OCI-LY1 (cell line): ENCODE data around the gene MCUB.

Source experiments
- H2AFZ ChIP-seq: fragments of 200-600 bp; sonication (generic), shearing (Covaris generic); 2 replicates; pipeline ENCODE4 v1.6.0; 2014; ENCODE audit warnings: antibody characterized with exemption, mild to moderate bottlenecking, low read length
- H3F3A ChIP-seq: fragments of 200-600 bp; sonication (generic), shearing (Covaris generic); 2 replicates; pipeline ENCODE4 v1.6.0; 2014; ENCODE audit warnings: mild to moderate bottlenecking, antibody characterized with exemption, low read length, moderate library complexity; ENCODE audit not compliant: insufficient read depth
- H3K27ac ChIP-seq: fragments of 200-600 bp; sonication (generic); 2 replicates; pipeline ENCODE4 v1.5.1; 2014; ENCODE audit warnings: low read length, mixed run types, mild to moderate bottlenecking, low read depth; ENCODE audit not compliant: poor library complexity, severe bottlenecking
- H3K27me3 ChIP-seq: fragments of 200-600 bp; sonication (generic); 2 replicates; pipeline ENCODE4 v1.6.0; 2014; ENCODE audit warnings: antibody characterized with exemption, mild to moderate bottlenecking, low read length, moderate library complexity; ENCODE audit not compliant: insufficient read depth
- H3K36me3 ChIP-seq: fragments of 200-600 bp; sonication (generic); 2 replicates; pipeline ENCODE4 v1.6.1; 2014; ENCODE audit warnings: mild to moderate bottlenecking, antibody characterized with exemption, low read length, moderate library complexity, mixed read lengths; ENCODE audit not compliant: insufficient read depth
- H3K4me1 ChIP-seq: fragments of 200-600 bp; sonication (generic); 2 replicates; pipeline ENCODE4 v1.5.1; 2014; ENCODE audit warnings: mild to moderate bottlenecking, low read length, moderate library complexity; ENCODE audit not compliant: insufficient read depth, severe bottlenecking
- H3K4me2 ChIP-seq: fragments of 200-600 bp; sonication (generic), shearing (Covaris generic); 2 replicates; pipeline ENCODE4 v1.6.1; 2014; ENCODE audit warnings: low read length
- H3K4me3 ChIP-seq: fragments of 200-600 bp; sonication (generic); 2 replicates; pipeline ENCODE4 v1.5.1; 2014; ENCODE audit warnings: low read length, low read depth, mild to moderate bottlenecking, mixed read lengths; ENCODE audit not compliant: poor library complexity, severe bottlenecking
- H3K79me2 ChIP-seq: fragments of 200-600 bp; shearing (Covaris generic); 2 replicates; pipeline ENCODE4 v1.6.1; 2016; ENCODE audit warnings: mixed run types, low read length, mixed read lengths; ENCODE audit not compliant: insufficient read depth
- H3K9ac ChIP-seq: fragments of 200-600 bp; sonication (generic), shearing (Covaris generic); 2 replicates; pipeline ENCODE4 v1.6.1; 2014; ENCODE audit warnings: mild to moderate bottlenecking, low read length, mixed read lengths
- H3K9me2 ChIP-seq: fragments of 200-600 bp; sonication (generic), shearing (Covaris generic); 2 replicates; pipeline ENCODE4 v1.6.1; 2014; ENCODE audit warnings: low read depth, mild to moderate bottlenecking, low read length, mixed read lengths
- H3K9me3 ChIP-seq: fragments of 200-600 bp; shearing (Covaris generic); 2 replicates; pipeline ENCODE4 v1.6.1; 2014; ENCODE audit warnings: low read length, mixed read lengths
- H4K20me1 ChIP-seq: fragments of 200-600 bp; sonication (generic), shearing (Covaris generic); 2 replicates; pipeline ENCODE4 v1.6.0; 2016; ENCODE audit warnings: mild to moderate bottlenecking, low read length; ENCODE audit not compliant: insufficient read depth
- CTCF ChIP-seq: fragments of 200-600 bp; sonication (generic), shearing (Covaris generic); IDR thresholded peaks from 2 replicates; pipeline ENCODE4 v1.5.1; 2017; ENCODE audit warnings: mild to moderate bottlenecking, antibody characterized with exemption, low read length, moderate library complexity, mixed read lengths
- EZH2 ChIP-seq: fragments of 200-600 bp; sonication (generic), shearing (Covaris generic); IDR thresholded peaks from 2 replicates; pipeline ENCODE4 v1.8.0; 2017; ENCODE audit warnings: borderline replicate concordance, mixed run types, mild to moderate bottlenecking, antibody characterized with exemption, low read length, moderate library complexity, mixed read lengths

MCUB gene

GRCh38 chr4:109690690-109691410 is 130.8 kb downstream of the MCUB start:
- Histone ChIP-seq H3K9me3 (no peaks in the 10 kb centered on the region), H3K4me2 (no peak overlapping the region), H4K20me1 (no peaks in the 10 kb centered on the region), H3K27ac (no peak overlapping the region), H3K9me2 (no peaks in the 10 kb centered on the region), H3K9ac (no peak overlapping the region), H3K36me3 (peaks cover 68% of the 10 kb centered on the region), H3K4me3 (no peak overlapping the region), H3K27me3 (no peaks in the 10 kb centered on the region), H2AFZ (no peak overlapping the region), H3K79me2 (no peaks in the 10 kb centered on the region), H3K4me1 (no peaks in the 10 kb centered on the region), H3F3A (no peaks in the 10 kb centered on the region)
- TF ChIP-seq EZH2 (no peak), CTCF (no peak)

DNA sequence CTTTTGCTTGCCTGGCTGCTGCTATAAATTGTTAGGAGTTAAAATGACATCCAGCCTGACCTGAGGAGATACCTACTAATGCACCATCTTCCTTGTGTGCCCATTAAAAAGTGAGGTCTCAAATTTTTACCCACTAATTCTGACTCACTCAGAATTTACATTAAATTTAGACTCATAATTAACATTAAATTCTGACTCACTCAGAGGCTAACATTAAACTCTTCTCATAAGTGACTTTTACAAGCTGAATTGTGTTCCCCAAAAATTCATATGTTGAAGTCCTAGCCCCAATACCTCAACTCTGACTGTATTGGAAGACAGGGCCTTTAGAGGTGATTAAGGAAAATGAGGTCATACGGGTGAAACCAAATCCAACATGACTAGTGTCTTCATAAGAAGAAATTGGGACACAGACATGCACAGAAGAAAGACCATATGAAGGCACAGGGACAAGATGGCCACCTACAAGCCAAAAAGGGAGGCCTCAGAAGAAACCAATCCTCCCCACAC is 131.4 kb downstream of the MCUB start:
- H3K79me2 ChIP-seq: no peaks in the 10 kb centered on the region
- H3K27me3 ChIP-seq: no peaks in the 10 kb centered on the region
- TF ChIP-seq EZH2 (no peak), CTCF (no peak)
- H3K9me3 ChIP-seq: no peaks in the 10 kb centered on the region
- no peaks in the 10 kb centered on the region for H3K9me2 ChIP-seq
- no peak overlapping the region for H3K27ac ChIP-seq
- no peak overlapping the region for H3K4me2 ChIP-seq
- no peak overlapping the region for H3K9ac ChIP-seq
- no peak overlapping the region for H3K4me3 ChIP-seq
- peaks cover 69% of the 10 kb centered on the region for H3K36me3 ChIP-seq
- no peak overlapping the region for H2AFZ ChIP-seq
- H4K20me1 ChIP-seq: no peaks in the 10 kb centered on the region
- no peaks in the 10 kb centered on the region for H3F3A ChIP-seq
- H3K4me1 ChIP-seq: no peaks in the 10 kb centered on the region

DNA sequence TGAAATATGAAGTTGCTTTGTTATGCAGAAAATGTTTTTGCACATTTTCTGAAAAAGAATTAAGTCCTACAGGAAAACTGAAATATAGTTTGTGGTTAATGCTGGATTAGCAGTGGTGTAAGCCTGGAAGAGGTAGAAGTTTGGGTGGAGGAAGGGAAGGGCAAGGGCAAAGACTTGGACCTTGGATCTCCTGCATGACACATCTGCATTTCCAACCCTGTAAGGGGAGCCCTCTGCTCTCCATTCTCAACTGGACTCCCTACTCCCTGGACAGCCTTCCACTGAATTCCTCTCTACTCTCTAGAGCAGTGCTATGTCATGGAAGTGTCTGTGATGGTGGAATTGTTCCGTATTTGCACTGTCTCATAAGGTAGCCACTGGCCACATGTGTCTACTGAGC is 138.6 kb downstream of the MCUB start:
- Histone ChIP-seq H3K27me3 (no peaks in the 10 kb centered on the region), H3K4me2 (no peak overlapping the region), H3K27ac (no peak overlapping the region), H3K9me2 (no peaks in the 10 kb centered on the region), H4K20me1 (no peaks in the 10 kb centered on the region), H3K79me2 (no peaks in the 10 kb centered on the region), H3K36me3 (peaks cover 12% of the 10 kb centered on the region; the same call in 1 of the 2 replicates), H3K9ac (no peak overlapping the region), H3F3A (no peaks in the 10 kb centered on the region), H3K4me3 (no peak overlapping the region), H2AFZ (no peak overlapping the region), H3K9me3 (no peaks in the 10 kb centered on the region), H3K4me1 (peaks cover 14% of the 10 kb centered on the region)
- no peak for TF ChIP-seq CTCF
- no peak for TF ChIP-seq EZH2
